Heart right ventricle (tissue), 16 donors: ENCODE results near the gene NXPH4. TPM values are rescaled to one million over a fixed set of nuclear protein-coding genes. Genes with fewer than 3 reads are reported as not detected.

Source experiments
- ATAC-seq, 8 donors: fragments of 200-7000 bp; cut with Tn5 transposase; one replicate each; pipeline ENCODE4 v1.9.1; 2020; ENCODE audit warnings: mild to moderate bottlenecking in 8 of 8, moderate library complexity in 8 of 8, moderate number of reproducible peaks in 1 of 8
- DNase-seq, 2 donors: peaks; one replicate each; pipeline ENCODE4 v3.0.0-alpha.2; 2020
- H3K27ac ChIP-seq, 10 donors: fragments of 200-600 bp; sonication (generic) in 2 of 10; one replicate each; pipeline versions ENCODE4 v1.5.0 to v1.8.0; 2020 to 2022; ENCODE audit warnings: mild to moderate bottlenecking in 3 of 10
- H3K27me3 ChIP-seq, 7 donors: fragments of 200-600 bp; one replicate each; pipeline ENCODE4 v1.8.0; 2021 to 2022; ENCODE audit warnings: mild to moderate bottlenecking in 2 of 7
- H3K36me3 ChIP-seq, 9 donors: fragments of 200-600 bp; sonication (generic) in 1 of 9; one replicate each; pipeline versions ENCODE4 v1.5.0 to v1.8.0; 2020 to 2022; ENCODE audit warnings: mild to moderate bottlenecking in 2 of 9
- H3K4me1 ChIP-seq, 9 donors: fragments of 200-600 bp; sonication (generic) in 1 of 9; one replicate each; pipeline versions ENCODE4 v1.5.0 to v1.8.0; 2020 to 2022; ENCODE audit warnings: mild to moderate bottlenecking in 4 of 9
- H3K4me3 ChIP-seq, 10 donors: fragments of 200-600 bp; sonication (generic) in 2 of 10; one replicate each; pipeline versions ENCODE4 v1.5.0 to v1.8.0; 2020 to 2022; ENCODE audit warnings: mild to moderate bottlenecking in 7 of 10, moderate library complexity in 2 of 10
- H3K9me3 ChIP-seq, 11 donors: fragments of 200-600 bp in 10 of 11; sonication (generic) in 2 of 11; one replicate each; pipeline versions ENCODE4 v1.5.0 to v1.8.0; 2013 to 2022; ENCODE audit warnings: mild to moderate bottlenecking in 2 of 11, control low read depth in 1 of 11, moderate library complexity in 1 of 11
- CTCF ChIP-seq, 9 donors: fragments of 200-600 bp; sonication (generic) in 2 of 9; IDR thresholded peaks; one replicate each; pipeline versions ENCODE4 v1.5.0 to v1.8.0; 2021 to 2022; ENCODE audit warnings: antibody characterized with exemption in 9 of 9, mild to moderate bottlenecking in 5 of 9, moderate library complexity in 1 of 9
- WGBS, 2 donors: extraction: QIAGEN DNeasy Blood & Tissue Kit; methylation state at CpG; one replicate each; pipeline ENCODE4 v1.1.7; 2013; ENCODE audit warnings: inconsistent platforms in 1 of 2; 5-methylcytosine and 5-hydroxymethylcytosine counted together
- intact Hi-C, 10 donors: fragments of 100-400 bp; cut with DNase I; formaldehyde crosslinking; loops; one replicate each; pipeline versions ENCODE4 v1.11.1 to v1.14.2; 2022
- polyA plus RNA-seq, 2 donors: library from polyadenylated mRNA; stranded (reverse); fragments of 200-250 nt; gene quantifications; one replicate each; pipeline ENCODE4 v1.2.3, GENCODE V29; 2013
- total RNA-seq, 10 donors: library from RNA; stranded (reverse); fragmentation: NEBNext Ultra II Directional in 3 of 10; extraction: Animal tissue kit (Norgen Biotek cat#: 25700) in 3 of 10; gene quantifications; one replicate each; pipeline versions ENCODE4 v1.2.1 to v1.2.4, GENCODE V29; 2021 to 2023
- donor health status: Arrhythmogenic right ventricular cardiomyopathy.
- donor health status: ischemic (EF 13 %, LVEDD 7.1; RV severe dilation, severe dysfunction).
- donor health status: healthy with polysubstance abuse.
- donor health status: DM: no; HTN: yes; CAD: no.
- donor health status: DM: no; HTN: no; CAD: no.
- donor health status: ischemic (EF 25% LVEDD 6.9; RV normal size, moderate dysfunction).
- donor health status: ischemic (EF 25% LVEDD 5.7; RV mildly dilated, moderate dysfunction).
- donor health status: healthy.
- donor health status: DM: yes; HTN: yes; CAD: no.
- donor health status: Ischemic cardiomyopathy.
- donor health status: ischemic (EF 35%, LVEDD 5.7; RV mildly dilated, moderate dysfunction).
- donor health status: nonischemic (EF 11% LVEDD 7.7; RV severe dilation, severe dysfunction).
- donor health status: DM: yes; HTN: yes; CAD: no.
- donor health status: PGD.
- donor health status: ischemic (EF 29% LVEDD 5.4; RV normal size, mild dysfunction).
- donor health status: nonischemic (EF 23%, LVEDD 6.1; RV moderate dilation, normal function).

NXPH4 gene
- total and polyA plus RNA-seq, 12 donors, result 0.18 to 6.2 (median 1.8) TPM

GRCh38 chr12:57195611-57196371, 20.8 kb upstream of the NXPH4 start:
- no peaks in the 10 kb centered on the region for H3K27me3 ChIP-seq
- ATAC-seq (no peak), DNase-seq (no peak)
- H3K9me3 ChIP-seq, result no peaks in the 10 kb centered on the region
- peaks cover 0 to 2% (median under 1%) of the 10 kb centered on the region in 9 donors for H3K4me1 ChIP-seq
- no peak overlapping the region for H3K4me3 ChIP-seq
- WGBS, 2 donors, result 81% methylated on average over 34 of the region's 34 CpGs
- peaks cover 4 to 100% (median 84%) of the 10 kb centered on the region in 9 donors for H3K36me3 ChIP-seq
- intact Hi-C loops, result no loop called here
- no peak for TF ChIP-seq CTCF (IDR thresholded peaks at IDR 0.05)
- no peak overlapping the region for H3K27ac ChIP-seq

- TF ChIP-seq CTCF (IDR thresholded peaks at IDR 0.05), result no peak
- 62 to 72% methylated on average over 4 of the region's 4 CpGs for WGBS, 2 donors
- H3K27me3 ChIP-seq, result no peaks in the 10 kb centered on the region
- no peaks in the 10 kb centered on the region for H3K9me3 ChIP-seq
- H3K36me3 ChIP-seq, result peaks cover 4 to 100% (median 84%) of the 10 kb centered on the region in 9 donors
- intact Hi-C loops, result no loop called here
- DNase-seq (no peak), ATAC-seq (no peak)
- H3K27ac ChIP-seq, result no peak overlapping the region
- no peak overlapping the region for H3K4me3 ChIP-seq
- H3K4me1 ChIP-seq, result no peaks in the 10 kb centered on the region
Measured at GRCh38 chr12:57196439-57196838, 20.2 kb upstream of the NXPH4 start.

- intact Hi-C loops, result no loop called here
- Histone ChIP-seq H3K27me3 (no peaks in the 10 kb centered on the region), H3K4me1 (no peaks in the 10 kb centered on the region), H3K4me3 (no peak overlapping the region), H3K27ac (no peak overlapping the region), H3K36me3 (peaks cover 4 to 100% (median 87%) of the 10 kb centered on the region in 9 donors), H3K9me3 (no peaks in the 10 kb centered on the region)
- TF ChIP-seq CTCF (IDR thresholded peaks at IDR 0.05), result no peak
- 89 to 90% methylated on average over 22 of the region's 22 CpGs for WGBS, 2 donors
- ATAC-seq, result no peak
- no peak for DNase-seq
Measured at GRCh38 chr12:57196956-57197355, 19.6 kb upstream of the NXPH4 start.

GRCh38 chr12:57198329-57198728, 18.3 kb upstream of the NXPH4 start:
- Histone ChIP-seq H3K27ac (no peak overlapping the region), H3K36me3 (peaks cover 0 to 100% (median 85%) of the 10 kb centered on the region in 9 donors), H3K4me3 (no peak overlapping the region), H3K9me3 (no peaks in the 10 kb centered on the region), H3K27me3 (no peaks in the 10 kb centered on the region), H3K4me1 (no peaks in the 10 kb centered on the region)
- 94 to 95% methylated on average over 17 of the region's 17 CpGs for WGBS, 2 donors
- no peak for ATAC-seq
- intact Hi-C loops, result no loop called here
- DNase-seq, result no peak
- TF ChIP-seq CTCF (IDR thresholded peaks at IDR 0.05), result no peak
